H9 (cell line): ENCODE results near the gene GATAD2B. TPM values are rescaled to one million over a fixed set of nuclear protein-coding genes. Genes with fewer than 3 reads are reported as not detected.

Source experiments
- DNase-seq: peaks from one replicate; pipeline ENCODE4 v3.0.0-alpha.2; 2017
- H2AFZ ChIP-seq: one replicate; pipeline ENCODE4 v1.6.1; 2013; ENCODE audit warnings: mild to moderate bottlenecking, low read length, control low read depth, moderate library complexity
- H2AK5ac ChIP-seq: 2 replicates; pipeline ENCODE4 v1.6.1; 2013; ENCODE audit warnings: low read length, control low read depth, mixed read lengths; ENCODE audit not compliant: insufficient read length
- H2BK120ac ChIP-seq: one replicate; pipeline ENCODE4 v1.6.1; 2013; ENCODE audit warnings: low read depth, mild to moderate bottlenecking, low read length, control low read depth, inconsistent platforms; ENCODE audit not compliant: poor library complexity, severe bottlenecking
- H2BK12ac ChIP-seq: 2 replicates; pipeline ENCODE4 v1.6.1; 2013; ENCODE audit warnings: low read length, control low read depth, mixed read lengths, low read depth; ENCODE audit not compliant: insufficient read length
- H2BK15ac ChIP-seq: 2 replicates; pipeline ENCODE4 v1.6.1; 2013; ENCODE audit warnings: low read depth, low read length, control low read depth
- H2BK20ac ChIP-seq: one replicate; pipeline ENCODE4 v1.6.1; 2013; ENCODE audit warnings: low read depth, mild to moderate bottlenecking, low read length, control low read depth, inconsistent platforms; ENCODE audit not compliant: poor library complexity, severe bottlenecking
- H2BK5ac ChIP-seq: 2 replicates; pipeline ENCODE4 v1.6.1; 2013; ENCODE audit warnings: low read length, control low read depth, mixed read lengths; ENCODE audit not compliant: insufficient read length
- H3K14ac ChIP-seq: 2 replicates; pipeline ENCODE4 v1.6.1; 2013; ENCODE audit warnings: low read length, control low read depth; ENCODE audit not compliant: insufficient read depth
- H3K18ac ChIP-seq: 2 replicates; pipeline ENCODE4 v1.6.1; 2013; ENCODE audit warnings: low read depth, mild to moderate bottlenecking, mixed read lengths, low read length, control low read depth; ENCODE audit not compliant: insufficient read length
- H3K23ac ChIP-seq: 2 replicates; pipeline ENCODE4 v1.6.1; 2013; ENCODE audit warnings: low read length, control low read depth, mixed read lengths, low read depth; ENCODE audit not compliant: insufficient read length
- H3K23me2 ChIP-seq: 2 replicates; pipeline ENCODE4 v1.6.1; 2013; ENCODE audit warnings: low read depth, mild to moderate bottlenecking, mixed read lengths, low read length, control low read depth; ENCODE audit not compliant: insufficient read length, poor library complexity, severe bottlenecking
- H3K27ac ChIP-seq: 2 replicates; pipeline ENCODE4 v1.5.1; 2013; ENCODE audit warnings: low read length, control low read depth, mixed read lengths, low read depth; ENCODE audit not compliant: insufficient read length
- H3K27me3 ChIP-seq: 2 replicates; pipeline ENCODE4 v1.6.1; 2013; ENCODE audit warnings: low read length, control low read depth, inconsistent platforms; ENCODE audit not compliant: insufficient read depth
- H3K4ac ChIP-seq: 2 replicates; pipeline ENCODE4 v1.6.1; 2013; ENCODE audit warnings: low read depth, mild to moderate bottlenecking, control low read depth, inconsistent platforms, low read length, moderate library complexity
- H3K4me1 ChIP-seq: 2 replicates; pipeline ENCODE4 v1.6.1; 2013; ENCODE audit warnings: low read length, control low read depth, inconsistent platforms; ENCODE audit not compliant: insufficient read depth
- H3K4me2 ChIP-seq: 2 replicates; pipeline ENCODE4 v1.6.1; 2013; ENCODE audit warnings: low read length, control low read depth, mixed read lengths; ENCODE audit not compliant: insufficient read length, insufficient read depth
- H3K56ac ChIP-seq: 2 replicates; pipeline ENCODE4 v1.6.1; 2013; ENCODE audit warnings: low read depth, mild to moderate bottlenecking, mixed read lengths, low read length, control low read depth; ENCODE audit not compliant: insufficient read length
- H3K79me1 ChIP-seq: 2 replicates; pipeline ENCODE4 v1.6.1; 2013; ENCODE audit warnings: low read depth, mild to moderate bottlenecking, moderate library complexity, low read length, control low read depth, inconsistent platforms; ENCODE audit not compliant: insufficient read depth, poor library complexity, severe bottlenecking
- H3K79me2 ChIP-seq: 2 replicates; pipeline ENCODE4 v1.6.1; 2013; ENCODE audit warnings: low read length, control low read depth, inconsistent platforms; ENCODE audit not compliant: insufficient read depth
- H3K9ac ChIP-seq: 2 replicates; pipeline ENCODE4 v1.6.1; 2013; ENCODE audit warnings: low read length, control low read depth, mixed read lengths; ENCODE audit not compliant: insufficient read length; ENCODE audit errors: extremely low read depth
- H3K9me3 ChIP-seq: one replicate; pipeline ENCODE4 v1.6.1; 2013; ENCODE audit warnings: low read depth, low read length, inconsistent platforms; ENCODE audit not compliant: control insufficient read depth
- H3T11ph ChIP-seq: one replicate; pipeline ENCODE4 v1.6.1; 2013; ENCODE audit warnings: mild to moderate bottlenecking, low read length, control low read depth, inconsistent platforms
- H4K20me1 ChIP-seq: one replicate; pipeline ENCODE4 v1.6.1; 2013; ENCODE audit not compliant: control insufficient read depth, insufficient read length, insufficient read depth
- H4K5ac ChIP-seq: 2 replicates; pipeline ENCODE4 v1.6.1; 2013; ENCODE audit warnings: low read depth, mild to moderate bottlenecking, mixed read lengths, low read length, control low read depth; ENCODE audit not compliant: insufficient read length
- H4K8ac ChIP-seq: replicated peaks from 2 replicates; pipeline ENCODE4 v1.6.1; 2013; ENCODE audit warnings: low read length, control low read depth, mixed read lengths, low read depth; ENCODE audit not compliant: insufficient read length
- H4K91ac ChIP-seq: 2 replicates; pipeline ENCODE4 v1.6.1; 2013; ENCODE audit warnings: low read depth, mild to moderate bottlenecking, moderate library complexity, mixed read lengths, low read length, control low read depth; ENCODE audit not compliant: insufficient read length
- H3K27ac Mint-ChIP-seq, 3 experiments: 2 replicates in 2 of 3; 3 replicates in 1 of 3; pipeline ENCODE4 v1.8.0; 2020 to 2021; ENCODE audit warnings: mixed read lengths in 3 of 3, mild to moderate bottlenecking in 1 of 3, moderate library complexity in 1 of 3
- H3K27me3 Mint-ChIP-seq: 2 replicates; pipeline ENCODE4 v1.8.0; 2021; ENCODE audit warnings: low read depth, mild to moderate bottlenecking, moderate library complexity, mixed read lengths
- H3K36me3 Mint-ChIP-seq, 3 experiments: 2 replicates in 2 of 3; 3 replicates in 1 of 3; pipeline ENCODE4 v1.8.0; 2020 to 2021; ENCODE audit warnings: low read depth in 3 of 3, mixed read lengths in 3 of 3; ENCODE audit not compliant: insufficient read depth in 1 of 3
- H3K4me1 Mint-ChIP-seq, 2 experiments: 2 replicates each; pipeline ENCODE4 v1.8.0; 2020; ENCODE audit warnings: mixed read lengths in 2 of 2
- H3K4me3 Mint-ChIP-seq, 2 experiments: 2 replicates in 1 of 2; 3 replicates in 1 of 2; pipeline ENCODE4 v1.8.0; 2020 to 2021; ENCODE audit warnings: mild to moderate bottlenecking in 2 of 2, mixed read lengths in 2 of 2, moderate library complexity in 1 of 2
- H3K9me3 Mint-ChIP-seq, 2 experiments: 2 replicates in 1 of 2; 3 replicates in 1 of 2; pipeline ENCODE4 v1.8.0; 2020; ENCODE audit warnings: mild to moderate bottlenecking in 2 of 2, mixed read lengths in 2 of 2, moderate library complexity in 1 of 2
- CTCF ChIP-seq: fragments of 200-600 bp; sonication (generic); conservative IDR thresholded peaks from 3 replicates; pipeline ENCODE4 v1.8.0; 2021; ENCODE audit warnings: antibody characterized with exemption, mild to moderate bottlenecking
- WGBS: extraction: QIAGEN DNeasy Blood & Tissue Kit; methylation state at CpG from one replicate; pipeline ENCODE4 v1.1.7; 2013; ENCODE audit warnings: missing lambda C conversion rate, low lambda C conversion rate, mixed read lengths; ENCODE audit not compliant: insufficient read length; ENCODE audit errors: extremely low coverage; 5-methylcytosine and 5-hydroxymethylcytosine counted together
- total RNA-seq: library from RNA; stranded (reverse); gene quantifications from 2 replicates; pipeline ENCODE4 v1.2.1, GENCODE V29; 2021

Gene GATAD2B
- total RNA-seq, 1 experiment from 2014 or later = 44.1 TPM

GRCh38 chr1:153801028-153801625 is 121.6 kb downstream of the GATAD2B start:
- H3K9me3 Mint-ChIP-seq = no peaks in the 10 kb centered on the region
- peaks cover 4% of the 10 kb centered on the region for H3K27me3 Mint-ChIP-seq
- H3T11ph ChIP-seq = no peak overlapping the region

More at GRCh38 chr1:153801028-153801625, 121.6 kb downstream of the GATAD2B start:
- H3K4me3 Mint-ChIP-seq = no peak overlapping the region; a peak in 1 of 5 replicates
- DNase-seq = no peak
- no CpG with 5 or more reads among the region's 6 CpGs for WGBS
- TF ChIP-seq CTCF = no peak
- Histone ChIP-seq H2BK5ac (no peak overlapping the region), H4K20me1 (no peaks in the 10 kb centered on the region), H3K56ac (no peak overlapping the region), H2AK5ac (no peak overlapping the region), H2BK120ac (no peak overlapping the region), H3K9me3 (no peaks in the 10 kb centered on the region), H4K8ac (no peak overlapping the region), H3K18ac (no peak overlapping the region), H3K14ac (no peak overlapping the region), H3K4me2 (no peak overlapping the region), H3K4ac (no peak overlapping the region), H2BK12ac (no peak overlapping the region), H3K23me2 (no peaks in the 10 kb centered on the region), H4K91ac (no peak overlapping the region), H3K27ac (no peak overlapping the region), H3K79me1 (no peaks in the 10 kb centered on the region), H3K23ac (no peak overlapping the region), H2AFZ (no peak overlapping the region), H3K27me3 (no peaks in the 10 kb centered on the region), H3K9ac (no peak overlapping the region), H2BK15ac (no peak overlapping the region; the same call in 1 of the 2 replicates), H3K4me1 (no peaks in the 10 kb centered on the region), H3K79me2 (no peaks in the 10 kb centered on the region), H4K5ac (no peak overlapping the region), H2BK20ac (no peak overlapping the region)
- H3K27ac Mint-ChIP-seq = peak overlapping the region in 1 of 3 experiments; percentile 83; a peak in 2 of 7 replicates
- H3K36me3 Mint-ChIP-seq = peaks cover 6 to 10% (median 7%) of the 10 kb centered on the region in 3 experiments; a peak in 6 of 7 replicates
- H3K4me1 Mint-ChIP-seq = peaks cover 20 to 24% of the 10 kb centered on the region in 2 experiments
